ENCODE measurements around the gene TRAK1.
A peak's percentile ranks its signal among the peaks of the same experiment; 100 is the strongest.

Gene TRAK1

DNA sequence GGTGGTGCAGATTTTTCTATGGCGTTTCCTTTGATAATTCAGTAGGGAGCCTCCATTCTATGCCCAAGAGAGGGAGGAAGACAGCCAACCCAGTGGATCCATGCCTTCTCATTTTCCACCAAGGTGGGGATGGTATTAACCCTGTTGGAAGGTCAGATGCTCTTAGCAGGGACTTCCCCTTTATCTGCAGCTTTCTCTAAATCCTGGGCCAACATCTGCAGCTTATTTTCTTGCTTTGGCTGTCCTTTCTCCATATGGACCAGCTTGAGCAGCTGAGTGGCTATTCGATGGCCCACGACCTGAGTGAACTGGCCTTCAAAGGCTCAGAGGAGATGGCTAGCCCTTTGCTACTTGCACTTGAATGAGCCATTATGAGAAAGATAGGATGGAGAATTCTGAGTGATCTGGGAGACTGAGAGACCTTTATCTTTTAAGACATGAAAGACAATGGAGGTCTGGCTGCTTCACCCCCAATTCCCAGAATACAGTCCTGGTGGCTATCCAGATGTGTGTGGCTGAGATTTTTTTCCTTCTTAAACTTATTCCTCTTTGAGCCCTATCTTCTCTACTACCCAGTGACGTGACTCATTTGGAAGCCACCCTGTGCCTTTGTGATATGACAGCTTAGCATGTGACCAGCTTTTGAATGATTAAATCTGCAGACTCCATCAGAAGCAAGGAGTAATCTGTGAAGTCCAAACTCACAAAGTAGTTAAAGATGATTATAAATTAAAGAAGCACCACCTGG, 39.6 kb upstream of the TRAK1 start:
- peak; percentile 72 for DNase-seq (ENCODE audit: low read depth)
- no peak overlapping the region for H3K4me3 ChIP-seq (replicated peaks; ENCODE audit: low read depth, low read length)
- TF ChIP-seq, protein P1, sequence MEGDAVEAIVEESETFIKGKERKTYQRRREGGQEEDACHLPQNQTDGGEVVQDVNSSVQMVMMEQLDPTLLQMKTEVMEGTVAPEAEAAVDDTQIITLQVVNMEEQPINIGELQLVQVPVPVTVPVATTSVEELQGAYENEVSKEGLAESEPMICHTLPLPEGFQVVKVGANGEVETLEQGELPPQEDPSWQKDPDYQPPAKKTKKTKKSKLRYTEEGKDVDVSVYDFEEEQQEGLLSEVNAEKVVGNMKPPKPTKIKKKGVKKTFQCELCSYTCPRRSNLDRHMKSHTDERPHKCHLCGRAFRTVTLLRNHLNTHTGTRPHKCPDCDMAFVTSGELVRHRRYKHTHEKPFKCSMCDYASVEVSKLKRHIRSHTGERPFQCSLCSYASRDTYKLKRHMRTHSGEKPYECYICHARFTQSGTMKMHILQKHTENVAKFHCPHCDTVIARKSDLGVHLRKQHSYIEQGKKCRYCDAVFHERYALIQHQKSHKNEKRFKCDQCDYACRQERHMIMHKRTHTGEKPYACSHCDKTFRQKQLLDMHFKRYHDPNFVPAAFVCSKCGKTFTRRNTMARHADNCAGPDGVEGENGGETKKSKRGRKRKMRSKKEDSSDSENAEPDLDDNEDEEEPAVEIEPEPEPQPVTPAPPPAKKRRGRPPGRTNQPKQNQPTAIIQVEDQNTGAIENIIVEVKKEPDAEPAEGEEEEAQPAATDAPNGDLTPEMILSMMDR (IDR thresholded peaks at IDR 0.05; ENCODE audit: low read length, missing control alignments), result no peak

DNA sequence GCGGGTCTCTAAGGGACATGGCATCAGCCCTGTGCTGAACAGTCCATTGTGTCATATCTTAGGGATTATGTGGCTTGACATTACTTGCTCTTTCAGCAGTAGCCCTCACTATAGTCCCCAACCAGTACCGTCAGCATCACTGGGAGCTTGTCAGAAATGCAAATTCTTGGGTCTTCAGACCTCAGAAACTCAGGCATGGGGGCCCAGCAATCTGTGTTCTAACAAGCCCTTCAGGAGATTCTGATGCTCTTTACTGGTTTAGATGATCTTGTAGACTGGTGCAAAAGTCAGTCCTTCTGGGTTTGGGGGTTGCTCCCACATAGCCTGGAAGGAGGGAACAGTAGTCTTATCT, 39.0 kb upstream of the TRAK1 start:
- TF ChIP-seq, protein P1 (IDR thresholded peaks at IDR 0.05; ENCODE audit: low read length, missing control alignments), result no peak
- no peak for DNase-seq (ENCODE audit: low read depth)
- H3K4me3 ChIP-seq (replicated peaks; ENCODE audit: low read depth, low read length), result no peak overlapping the region

DNA sequence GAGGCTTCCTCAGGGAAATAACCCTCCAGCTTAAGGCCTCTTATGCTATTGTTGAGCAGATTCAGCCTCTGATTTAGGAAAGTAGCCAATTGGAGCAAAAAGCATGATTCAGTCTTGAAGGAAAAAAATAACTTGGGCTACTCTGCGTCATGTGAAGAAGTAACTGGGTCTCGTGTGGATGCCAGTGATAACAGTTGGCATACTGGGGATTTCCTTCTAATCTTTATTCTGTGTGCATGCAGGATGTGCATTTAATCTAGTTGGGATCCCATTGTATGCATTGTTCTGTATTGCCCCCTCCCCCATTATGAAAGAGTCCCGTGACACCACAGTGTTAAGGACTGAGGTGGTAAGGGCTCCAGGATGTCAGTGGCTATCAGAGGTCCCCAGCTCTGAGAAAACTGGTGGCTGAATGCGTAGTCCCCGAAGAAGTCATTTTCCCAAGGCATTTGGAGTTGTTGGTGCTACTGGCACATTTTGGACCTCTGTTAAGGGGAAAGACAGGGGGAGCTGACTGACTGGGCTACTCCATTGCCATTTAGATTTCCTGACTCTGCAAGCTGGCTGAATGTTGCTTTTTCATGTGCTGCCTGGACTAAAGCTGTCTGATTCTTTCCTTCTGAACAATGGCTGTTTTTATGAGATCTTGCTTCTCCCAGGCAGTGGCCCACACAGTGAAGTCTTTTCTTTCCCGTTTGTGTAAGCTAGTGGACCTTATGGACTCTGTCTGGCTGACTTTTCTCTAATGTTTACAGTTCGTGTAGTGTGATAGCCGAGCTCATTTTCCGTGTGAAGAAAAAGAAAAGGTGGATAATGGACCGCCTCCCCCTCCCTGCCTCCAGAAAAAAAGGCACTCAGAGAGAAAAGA, 38.4 kb upstream of the TRAK1 start:
- TF ChIP-seq, protein P1 (IDR thresholded peaks at IDR 0.05; ENCODE audit: low read length, missing control alignments), result peak; percentile 12
- peak; percentile 97 for DNase-seq (ENCODE audit: low read depth)
- H3K4me3 ChIP-seq (replicated peaks; ENCODE audit: low read depth, low read length), result no peak overlapping the region

DNA sequence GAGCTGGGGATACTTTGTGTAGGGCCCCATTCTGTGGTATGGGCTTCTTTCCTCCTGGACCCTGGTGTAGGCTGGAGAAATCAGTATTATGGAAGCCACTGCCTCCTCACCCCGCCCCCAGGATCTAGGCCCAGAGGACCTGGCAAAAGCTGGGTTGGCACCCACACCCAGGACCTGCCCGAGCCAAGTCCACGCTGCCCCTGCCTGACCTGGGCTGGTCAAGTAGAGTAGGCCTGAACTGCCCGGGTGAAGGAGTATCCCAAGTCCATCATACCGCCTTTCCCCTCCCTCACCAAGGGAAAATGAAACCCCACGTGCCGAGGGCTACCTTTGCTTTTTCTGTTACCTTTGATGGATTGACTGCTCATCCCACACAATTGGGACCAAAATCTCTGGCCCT, 37.7 kb upstream of the TRAK1 start:
- DNase-seq (ENCODE audit: low read depth), result no peak
- TF ChIP-seq, protein P1 (IDR thresholded peaks at IDR 0.05; ENCODE audit: low read length, missing control alignments), result no peak
- no peak overlapping the region for H3K4me3 ChIP-seq (replicated peaks; ENCODE audit: low read depth, low read length)

DNA sequence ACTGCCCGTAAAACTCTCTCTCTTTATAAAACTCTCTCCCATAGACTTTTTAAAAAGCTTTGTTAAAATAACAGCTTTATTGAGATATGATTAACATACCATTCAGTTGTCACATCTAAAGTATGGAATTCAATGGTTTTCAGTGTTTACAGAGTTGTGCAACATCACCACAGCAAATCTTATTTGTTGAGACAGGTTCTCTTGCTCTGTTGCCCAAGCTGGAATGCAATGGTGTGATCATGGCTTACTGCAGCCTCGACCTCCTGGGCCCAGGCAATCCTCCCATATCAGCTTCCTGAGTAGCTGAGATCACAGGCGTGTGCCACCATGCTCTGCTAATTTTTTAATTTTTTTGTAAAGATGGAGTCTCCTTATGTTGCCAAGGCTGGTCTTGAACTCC, 35.9 kb upstream of the TRAK1 start:
- no peak overlapping the region for H3K4me3 ChIP-seq (replicated peaks; ENCODE audit: low read depth, low read length)
- peak; percentile 82 for DNase-seq (ENCODE audit: low read depth)
- TF ChIP-seq, protein P1 (IDR thresholded peaks at IDR 0.05; ENCODE audit: low read length, missing control alignments), result no peak

DNA sequence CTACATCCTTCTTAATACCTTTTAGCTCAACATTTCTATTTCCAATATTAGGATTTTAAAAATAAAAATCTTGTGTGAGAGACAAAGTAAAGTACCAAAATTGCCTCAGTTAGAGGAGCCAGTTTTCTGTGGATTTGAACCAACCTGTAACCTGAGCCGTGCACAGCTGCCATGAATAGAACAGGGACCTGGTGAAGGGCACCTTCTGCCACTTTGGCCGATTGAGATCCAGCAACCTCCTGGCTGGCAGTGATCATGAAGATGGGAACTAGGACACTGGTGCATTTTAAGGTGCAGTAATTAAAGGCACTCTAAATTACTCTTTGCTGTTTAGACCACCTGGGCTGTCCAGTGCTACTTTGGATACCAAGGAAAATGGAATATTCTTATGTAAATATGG, 34.3 kb upstream of the TRAK1 start:
- no peak overlapping the region for H3K4me3 ChIP-seq (replicated peaks; ENCODE audit: low read depth, low read length)
- TF ChIP-seq, protein P1 (IDR thresholded peaks at IDR 0.05; ENCODE audit: low read length, missing control alignments), result no peak
- no peak for DNase-seq (ENCODE audit: low read depth)

Data from fibroblast of pulmonary artery (primary cell).